HUES6 (cell line): ENCODE data around the gene HELZ2.

Source experiments
- H3K27ac ChIP-seq: 2 replicates; pipeline ENCODE4 v1.7.0; 2013; ENCODE audit warnings: low read depth, mild to moderate bottlenecking, low read length, inconsistent platforms
- H3K27me3 ChIP-seq: 2 replicates; pipeline ENCODE4 v1.6.1; 2013; ENCODE audit warnings: low read length; ENCODE audit not compliant: control insufficient read depth, insufficient read depth
- H3K36me3 ChIP-seq: 2 replicates; pipeline ENCODE4 v1.6.1; 2013; ENCODE audit warnings: low read length; ENCODE audit not compliant: control insufficient read depth, insufficient read depth
- H3K4me1 ChIP-seq: 2 replicates; pipeline ENCODE4 v1.6.1; 2013; ENCODE audit warnings: low read length; ENCODE audit not compliant: control insufficient read depth, insufficient read depth
- H3K4me3 ChIP-seq: 2 replicates; pipeline ENCODE4 v1.5.1; 2013; ENCODE audit warnings: low read depth, low read length
- H3K9ac ChIP-seq: one replicate; pipeline ENCODE4 v1.6.1; 2013; ENCODE audit warnings: mild to moderate bottlenecking, low read length
- H3K9me3 ChIP-seq: 2 replicates; pipeline ENCODE4 v1.6.1; 2013; ENCODE audit warnings: low read depth, low read length; ENCODE audit not compliant: control insufficient read depth, insufficient read depth

HELZ2 gene

GRCh38 chr20:63531686-63532448, 42.2 kb downstream of the HELZ2 start:
- Histone ChIP-seq H3K27me3 (no peaks in the 10 kb centered on the region), H3K27ac (no peak overlapping the region), H3K9me3 (no peaks in the 10 kb centered on the region), H3K36me3 (no peaks in the 10 kb centered on the region), H3K4me3 (no peak overlapping the region), H3K9ac (no peak overlapping the region), H3K4me1 (peaks cover 4% of the 10 kb centered on the region; the same call in 1 of the 2 replicates)

- no peak overlapping the region for H3K4me3 ChIP-seq
- H3K4me1 ChIP-seq: no peaks in the 10 kb centered on the region
- no peak overlapping the region for H3K9ac ChIP-seq
These were observed 43.3 kb downstream of the HELZ2 start for GRCh38 chr20:63530788-63531160.

DNA sequence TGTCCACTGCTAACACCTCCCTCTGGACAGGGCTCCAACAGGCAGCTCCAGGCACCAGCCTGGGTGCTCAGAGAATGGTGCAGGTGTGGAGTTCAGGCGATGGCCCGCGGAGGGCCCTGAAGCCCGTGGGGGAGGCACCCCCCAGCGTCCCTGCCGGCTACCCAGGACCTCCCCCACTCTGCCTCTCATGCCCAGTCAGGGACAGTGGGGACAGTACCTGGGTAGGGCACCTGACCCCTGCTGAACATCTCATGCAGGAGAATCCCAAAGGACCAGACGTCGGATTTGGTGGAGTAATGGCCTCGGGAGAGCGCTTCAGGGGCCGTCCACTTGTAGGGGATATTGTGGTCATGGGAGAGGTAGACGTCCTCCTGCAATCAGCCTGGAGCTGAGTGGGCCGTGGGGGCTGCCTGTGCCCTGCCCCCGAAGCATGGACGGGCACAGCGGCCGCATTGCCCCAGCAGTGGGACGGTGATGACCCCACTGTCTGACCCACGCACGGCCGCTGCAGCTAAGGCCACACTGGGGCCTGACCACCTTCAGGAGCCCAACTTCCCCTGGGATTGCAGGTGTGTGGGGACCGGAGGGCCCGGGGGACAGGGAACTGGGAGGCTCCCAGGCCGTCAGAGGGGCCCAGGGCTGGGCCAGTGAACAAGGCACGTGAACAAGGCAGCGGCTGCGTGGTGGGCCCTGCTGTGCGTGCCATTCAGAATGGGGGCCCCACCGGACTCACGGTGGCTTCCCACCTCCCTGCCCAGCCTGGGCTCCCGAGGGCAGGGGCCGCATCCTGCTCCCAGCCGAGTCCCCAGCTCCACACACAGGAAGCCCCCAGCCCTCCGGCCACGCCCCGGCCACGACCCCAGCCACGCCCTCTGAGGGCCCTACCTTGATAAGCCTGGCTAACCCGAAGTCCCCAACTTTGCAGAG, 43.9 kb downstream of the HELZ2 start:
- Histone ChIP-seq H3K4me1 (no peaks in the 10 kb centered on the region), H3K36me3 (no peaks in the 10 kb centered on the region), H3K9ac (no peak overlapping the region), H3K4me3 (no peak overlapping the region), H3K9me3 (no peaks in the 10 kb centered on the region), H3K27me3 (no peaks in the 10 kb centered on the region), H3K27ac (no peak overlapping the region)

More at GRCh38 chr20:63530788-63531160, 43.3 kb downstream of the HELZ2 start:
- no peaks in the 10 kb centered on the region for H3K9me3 ChIP-seq
- H3K27ac ChIP-seq: no peak overlapping the region
- H3K36me3 ChIP-seq: no peaks in the 10 kb centered on the region
- H3K27me3 ChIP-seq: no peaks in the 10 kb centered on the region

DNA sequence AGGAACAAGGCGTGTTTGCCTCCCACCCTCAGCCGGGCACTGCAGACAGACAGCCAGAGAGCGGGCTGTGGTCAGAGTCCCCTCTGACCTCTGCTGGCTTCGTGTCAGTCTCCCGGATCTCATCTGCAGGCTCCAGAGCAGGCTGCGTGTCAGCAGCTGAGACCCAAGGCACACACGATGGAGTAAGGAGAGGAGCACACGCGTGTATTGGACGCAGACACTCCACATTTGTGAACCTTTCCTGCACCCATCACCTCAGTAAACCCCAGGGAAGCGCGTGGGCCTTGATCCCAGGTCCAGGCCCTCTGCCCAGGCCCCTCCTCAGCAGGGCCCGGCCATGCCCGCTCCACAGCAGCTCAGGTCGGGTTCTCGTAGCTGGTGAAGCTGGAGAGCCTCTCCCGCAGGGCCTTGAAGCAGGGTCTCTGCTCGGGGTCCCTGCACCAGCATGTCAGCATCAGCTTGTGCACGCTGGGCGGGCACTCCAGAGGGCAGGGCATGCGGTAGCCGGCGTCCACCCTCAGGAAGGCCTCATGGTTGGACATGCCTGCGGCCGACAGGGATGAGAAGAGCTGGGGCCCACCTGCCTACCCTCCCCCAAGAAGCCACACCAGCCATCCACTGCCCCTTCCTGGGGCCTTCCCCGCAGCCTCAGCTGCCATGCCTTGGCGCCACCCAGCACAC, 44.7 kb downstream of the HELZ2 start:
- Histone ChIP-seq H3K27ac (no peak overlapping the region), H3K4me3 (no peak overlapping the region), H3K9me3 (no peaks in the 10 kb centered on the region), H3K9ac (no peak overlapping the region), H3K4me1 (no peaks in the 10 kb centered on the region), H3K27me3 (no peaks in the 10 kb centered on the region), H3K36me3 (no peaks in the 10 kb centered on the region)

GRCh38 chr20:63527184-63527583, 46.9 kb downstream of the HELZ2 start:
- H3K4me3 ChIP-seq: no peak overlapping the region
- no peaks in the 10 kb centered on the region for H3K27me3 ChIP-seq

DNA sequence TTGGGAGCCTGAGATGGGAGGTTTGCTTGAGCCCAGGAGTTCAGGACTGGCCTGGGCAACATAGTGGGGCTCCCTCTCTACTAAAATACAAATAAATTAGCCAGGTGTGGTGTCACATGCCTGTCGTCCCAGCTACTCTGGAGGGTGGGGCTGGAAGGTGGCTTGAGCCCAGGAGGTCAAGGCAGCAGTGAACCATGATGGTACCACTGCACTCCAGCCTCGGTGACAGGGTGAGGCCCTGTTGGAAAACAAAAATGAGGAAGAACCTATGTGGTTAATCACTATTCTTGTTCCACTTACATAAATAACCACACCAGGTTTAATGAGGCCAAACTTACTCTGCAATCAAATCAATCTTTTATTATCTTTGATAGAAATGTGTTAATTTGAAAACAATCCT, 48.1 kb downstream of the HELZ2 start:
- Histone ChIP-seq H3K36me3 (peaks cover 19% of the 10 kb centered on the region), H3K9me3 (peaks cover 6% of the 10 kb centered on the region), H3K9ac (no peak overlapping the region), H3K4me3 (no peak overlapping the region), H3K27me3 (no peaks in the 10 kb centered on the region), H3K4me1 (peaks cover 3% of the 10 kb centered on the region; the same call in 1 of the 2 replicates), H3K27ac (no peak overlapping the region)

More at GRCh38 chr20:63527184-63527583, 46.9 kb downstream of the HELZ2 start:
- Histone ChIP-seq H3K36me3 (peaks cover 16% of the 10 kb centered on the region), H3K4me1 (no peaks in the 10 kb centered on the region), H3K27ac (no peak overlapping the region), H3K9me3 (peaks cover 6% of the 10 kb centered on the region), H3K9ac (no peak overlapping the region)

GRCh38 chr20:63525185-63525584, 48.9 kb downstream of the HELZ2 start:
- Histone ChIP-seq H3K9me3 (peaks cover 6% of the 10 kb centered on the region), H3K27me3 (no peaks in the 10 kb centered on the region), H3K4me3 (no peak overlapping the region), H3K4me1 (peaks cover 3% of the 10 kb centered on the region; the same call in 1 of the 2 replicates), H3K36me3 (peaks cover 19% of the 10 kb centered on the region), H3K27ac (no peak overlapping the region), H3K9ac (no peak overlapping the region)
